Activated naive CD4-positive, alpha-beta T cell treated with anti-CD3 and anti-CD28 coated beads, Interleukin-2, amount 50 U/mL, for 24 hours (primary cell): ENCODE measurements around the gene TMF1.
A peak's percentile ranks its signal among the peaks of the same experiment; 100 is the strongest.

Experiments used
- H3K27ac Mint-ChIP-seq: one replicate; pipeline ENCODE4 v1.8.0; 2021; ENCODE audit warnings: mild to moderate bottlenecking, mixed read lengths
- H3K27me3 Mint-ChIP-seq: one replicate; pipeline ENCODE4 v1.8.0; 2021; ENCODE audit warnings: mixed read lengths
- H3K36me3 Mint-ChIP-seq: one replicate; pipeline ENCODE4 v1.8.0; 2021; ENCODE audit warnings: mixed read lengths
- H3K4me1 Mint-ChIP-seq: one replicate; pipeline ENCODE4 v1.8.0; 2021; ENCODE audit warnings: mixed read lengths
- H3K4me3 Mint-ChIP-seq: one replicate; pipeline ENCODE4 v1.8.0; 2021; ENCODE audit warnings: mild to moderate bottlenecking, mixed read lengths
- H3K9me3 Mint-ChIP-seq: one replicate; pipeline ENCODE4 v1.8.0; 2021; ENCODE audit warnings: mixed read lengths

TMF1 gene

GRCh38 chr3:69009559-69010410 lies 42.3 kb downstream of the TMF1 start:
- H3K36me3 Mint-ChIP-seq = peaks cover 8% of the 10 kb centered on the region
- H3K9me3 Mint-ChIP-seq = no peaks in the 10 kb centered on the region
- peaks cover 27% of the 10 kb centered on the region for H3K4me1 Mint-ChIP-seq
- H3K27me3 Mint-ChIP-seq = no peaks in the 10 kb centered on the region
- no peak overlapping the region for H3K4me3 Mint-ChIP-seq
- H3K27ac Mint-ChIP-seq = peak overlapping the region; percentile 5

- Mint-ChIP-seq H3K9me3 (no peaks in the 10 kb centered on the region), H3K4me1 (peaks cover 20% of the 10 kb centered on the region), H3K27ac (no peak overlapping the region), H3K27me3 (no peaks in the 10 kb centered on the region), H3K4me3 (no peak overlapping the region), H3K36me3 (peaks cover 8% of the 10 kb centered on the region)
Observed at GRCh38 chr3:69008980-69009379, 43.2 kb downstream of the TMF1 start.

- H3K27ac Mint-ChIP-seq = no peak overlapping the region
- H3K36me3 Mint-ChIP-seq = peaks cover 14% of the 10 kb centered on the region
- no peak overlapping the region for H3K4me3 Mint-ChIP-seq
- H3K27me3 Mint-ChIP-seq = no peaks in the 10 kb centered on the region
- H3K9me3 Mint-ChIP-seq = no peaks in the 10 kb centered on the region
- H3K4me1 Mint-ChIP-seq = peaks cover 9% of the 10 kb centered on the region
Observed at GRCh38 chr3:69005791-69006482, 46.2 kb downstream of the TMF1 start.

- peaks cover 4% of the 10 kb centered on the region for H3K4me1 Mint-ChIP-seq
- no peaks in the 10 kb centered on the region for H3K27me3 Mint-ChIP-seq
- H3K4me3 Mint-ChIP-seq = no peak overlapping the region
- H3K9me3 Mint-ChIP-seq = no peaks in the 10 kb centered on the region
- no peak overlapping the region for H3K27ac Mint-ChIP-seq
- peaks cover 14% of the 10 kb centered on the region for H3K36me3 Mint-ChIP-seq
Observed at GRCh38 chr3:69005071-69005790, 46.9 kb downstream of the TMF1 start.

- H3K9me3 Mint-ChIP-seq = no peaks in the 10 kb centered on the region
- H3K36me3 Mint-ChIP-seq = peaks cover 14% of the 10 kb centered on the region
- no peaks in the 10 kb centered on the region for H3K4me1 Mint-ChIP-seq
- H3K27ac Mint-ChIP-seq = no peak overlapping the region
- H3K4me3 Mint-ChIP-seq = no peak overlapping the region
- H3K27me3 Mint-ChIP-seq = no peaks in the 10 kb centered on the region
Observed at GRCh38 chr3:69004138-69004537, 48.0 kb downstream of the TMF1 start.

- H3K4me3 Mint-ChIP-seq = no peak overlapping the region
- no peaks in the 10 kb centered on the region for H3K9me3 Mint-ChIP-seq
- no peaks in the 10 kb centered on the region for H3K4me1 Mint-ChIP-seq
- peaks cover 24% of the 10 kb centered on the region for H3K36me3 Mint-ChIP-seq
- no peak overlapping the region for H3K27ac Mint-ChIP-seq
- H3K27me3 Mint-ChIP-seq = no peaks in the 10 kb centered on the region
Observed at GRCh38 chr3:68999605-69000004, 52.5 kb downstream of the TMF1 start.

GRCh38 chr3:68999158-68999557 lies 53.0 kb downstream of the TMF1 start:
- Mint-ChIP-seq H3K4me1 (no peaks in the 10 kb centered on the region), H3K27me3 (no peaks in the 10 kb centered on the region), H3K27ac (no peak overlapping the region), H3K4me3 (no peak overlapping the region), H3K36me3 (peaks cover 24% of the 10 kb centered on the region), H3K9me3 (no peaks in the 10 kb centered on the region)

GRCh38 chr3:68997887-68998286 lies 54.2 kb downstream of the TMF1 start:
- Mint-ChIP-seq H3K27me3 (no peaks in the 10 kb centered on the region), H3K9me3 (no peaks in the 10 kb centered on the region), H3K27ac (no peak overlapping the region), H3K4me1 (no peaks in the 10 kb centered on the region), H3K4me3 (no peak overlapping the region), H3K36me3 (peaks cover 29% of the 10 kb centered on the region)

- Mint-ChIP-seq H3K27ac (no peak overlapping the region), H3K4me1 (no peaks in the 10 kb centered on the region), H3K36me3 (peaks cover 36% of the 10 kb centered on the region), H3K9me3 (no peaks in the 10 kb centered on the region), H3K27me3 (no peaks in the 10 kb centered on the region), H3K4me3 (no peak overlapping the region)
Observed at GRCh38 chr3:68996356-68996995, 55.7 kb downstream of the TMF1 start.

- peaks cover 41% of the 10 kb centered on the region for H3K36me3 Mint-ChIP-seq
- H3K27ac Mint-ChIP-seq = no peak overlapping the region
- H3K4me3 Mint-ChIP-seq = no peak overlapping the region
- no peaks in the 10 kb centered on the region for H3K27me3 Mint-ChIP-seq
- H3K4me1 Mint-ChIP-seq = no peaks in the 10 kb centered on the region
- H3K9me3 Mint-ChIP-seq = no peaks in the 10 kb centered on the region
Observed at GRCh38 chr3:68988740-68989139, 63.4 kb downstream of the TMF1 start.

GRCh38 chr3:68987322-68987721 lies 64.8 kb downstream of the TMF1 start:
- Mint-ChIP-seq H3K36me3 (peaks cover 35% of the 10 kb centered on the region), H3K27ac (no peak overlapping the region), H3K4me1 (no peaks in the 10 kb centered on the region), H3K27me3 (no peaks in the 10 kb centered on the region), H3K9me3 (no peaks in the 10 kb centered on the region), H3K4me3 (no peak overlapping the region)

GRCh38 chr3:68986496-68987208 lies 65.5 kb downstream of the TMF1 start:
- Mint-ChIP-seq H3K4me3 (no peak overlapping the region), H3K9me3 (no peaks in the 10 kb centered on the region), H3K27ac (no peak overlapping the region), H3K4me1 (no peaks in the 10 kb centered on the region), H3K27me3 (no peaks in the 10 kb centered on the region), H3K36me3 (peaks cover 31% of the 10 kb centered on the region)

GRCh38 chr3:68985146-68985790 lies 66.9 kb downstream of the TMF1 start:
- Mint-ChIP-seq H3K4me3 (no peak overlapping the region), H3K27ac (no peak overlapping the region), H3K36me3 (peaks cover 30% of the 10 kb centered on the region)

GRCh38 chr3:68984011-68984530 lies 68.1 kb downstream of the TMF1 start:
- Mint-ChIP-seq H3K9me3 (no peaks in the 10 kb centered on the region), H3K4me3 (no peak overlapping the region), H3K27ac (no peak overlapping the region), H3K4me1 (no peaks in the 10 kb centered on the region), H3K36me3 (peaks cover 30% of the 10 kb centered on the region), H3K27me3 (no peaks in the 10 kb centered on the region)

More at GRCh38 chr3:68985146-68985790, 66.9 kb downstream of the TMF1 start:
- no peaks in the 10 kb centered on the region for H3K9me3 Mint-ChIP-seq
- no peaks in the 10 kb centered on the region for H3K27me3 Mint-ChIP-seq
- H3K4me1 Mint-ChIP-seq = no peaks in the 10 kb centered on the region
